Neural progenitor cell (in vitro differentiated cells): ENCODE data around the gene ATF3. TPM values are rescaled to one million over a fixed set of nuclear protein-coding genes. Genes with fewer than 3 reads are reported as not detected.

Experiments
- DNase-seq: peaks from one replicate; pipeline ENCODE4 v3.0.0-alpha.2; 2016; ENCODE audit warnings: low spot score
- H2AFZ ChIP-seq: fragments of 200-600 bp; sonication (generic); replicated peaks from 2 replicates; pipeline ENCODE4 v1.6.1; 2016; ENCODE audit warnings: antibody characterized with exemption
- H3F3A ChIP-seq: fragments of 200-600 bp; sonication (generic); 2 replicates; pipeline ENCODE4 v1.6.1; 2016; ENCODE audit warnings: antibody characterized with exemption, low read depth
- H3K27ac ChIP-seq: fragments of 200-600 bp; sonication (generic); 2 replicates; pipeline ENCODE4 v1.5.1; 2016; ENCODE audit warnings: mild to moderate bottlenecking
- H3K27me3 ChIP-seq: fragments of 200-600 bp; sonication (generic); 2 replicates; pipeline ENCODE4 v1.6.1; 2016; ENCODE audit warnings: mild to moderate bottlenecking, moderate library complexity
- H3K36me3 ChIP-seq: fragments of 200-600 bp; sonication (generic); 2 replicates; pipeline ENCODE4 v1.5.1; 2016
- H3K4me1 ChIP-seq: fragments of 200-600 bp; sonication (generic); 2 replicates; pipeline ENCODE4 v1.6.1; 2016; ENCODE audit warnings: mixed run types
- H3K4me2 ChIP-seq: fragments of 200-600 bp; sonication (generic); 2 replicates; pipeline ENCODE4 v1.6.1; 2016
- H3K4me3 ChIP-seq: fragments of 200-600 bp; sonication (generic); 2 replicates; pipeline ENCODE4 v1.5.1; 2016
- H3K79me2 ChIP-seq: fragments of 200-600 bp; sonication (generic); 2 replicates; pipeline ENCODE4 v1.6.1; 2016; ENCODE audit warnings: low read depth
- H3K9ac ChIP-seq: fragments of 200-600 bp; sonication (generic); 2 replicates; pipeline ENCODE4 v1.6.1; 2016
- H3K9me3 ChIP-seq: fragments of 200-600 bp; sonication (generic); 2 replicates; pipeline ENCODE4 v1.5.1; 2016; ENCODE audit warnings: low read depth
- H4K20me1 ChIP-seq: fragments of 200-600 bp; sonication (generic); 2 replicates; pipeline ENCODE4 v1.6.1; 2016; ENCODE audit warnings: low read depth
- H3K27ac Mint-ChIP-seq: 3 replicates; pipeline ENCODE4 v1.8.0; 2021; ENCODE audit warnings: mixed read lengths
- H3K27me3 Mint-ChIP-seq: 2 replicates; pipeline ENCODE4 v1.8.0; 2022; ENCODE audit warnings: low read depth, mild to moderate bottlenecking, inconsistent platforms, moderate library complexity, mixed read lengths; ENCODE audit not compliant: insufficient read depth
- H3K36me3 Mint-ChIP-seq: 3 replicates; pipeline ENCODE4 v1.8.0; 2021; ENCODE audit warnings: mixed read lengths
- H3K4me1 Mint-ChIP-seq: 3 replicates; pipeline ENCODE4 v1.8.0; 2021; ENCODE audit warnings: mixed read lengths
- H3K4me3 Mint-ChIP-seq: 3 replicates; pipeline ENCODE4 v1.8.0; 2021; ENCODE audit warnings: mild to moderate bottlenecking, moderate library complexity, mixed read lengths
- H3K9me3 Mint-ChIP-seq: 3 replicates; pipeline ENCODE4 v1.8.0; 2020; ENCODE audit warnings: mixed read lengths
- CTCF ChIP-seq: fragments of 200-600 bp; sonication (generic); IDR thresholded peaks from 2 replicates; pipeline ENCODE4 v1.5.1; 2017; ENCODE audit warnings: antibody characterized with exemption, mild to moderate bottlenecking
- EZH2 ChIP-seq: fragments of 200-600 bp; sonication (generic); IDR thresholded peaks from 2 replicates; pipeline ENCODE4 v1.6.1; 2017; ENCODE audit warnings: antibody characterized with exemption, mild to moderate bottlenecking, moderate library complexity
- EZH2phosphoT487 ChIP-seq: fragments of 200-600 bp; sonication (generic); IDR thresholded peaks from 2 replicates; pipeline ENCODE4 v1.6.1; 2017; ENCODE audit warnings: antibody characterized with exemption
- total RNA-seq: library from RNA; depleted of rRNA; stranded (reverse); fragments of >200 nt; gene quantifications from 2 replicates; pipeline ENCODE4 v1.2.3, GENCODE V29; 2015; ENCODE audit warnings: low replicate concordance

Gene ATF3
- total RNA-seq, 1 donor from 2014 or later = 7.8 TPM

GRCh38 chr1:212624976-212625501 is 16.5 kb downstream of the ATF3 start:
- Histone ChIP-seq H3K79me2 (no peaks in the 10 kb centered on the region), H3K4me2 (no peak overlapping the region), H3K4me3 (no peak overlapping the region), H3K9me3 (no peaks in the 10 kb centered on the region), H3K4me1 (peaks cover 17% of the 10 kb centered on the region), H3K27me3 (no peaks in the 10 kb centered on the region), H4K20me1 (no peaks in the 10 kb centered on the region), H3F3A (peaks cover 7% of the 10 kb centered on the region), H3K9ac (no peak overlapping the region), H3K36me3 (no peaks in the 10 kb centered on the region), H2AFZ (no peak overlapping the region), H3K27ac (no peak overlapping the region)
- peaks cover 10% of the 10 kb centered on the region for H3K27me3 Mint-ChIP-seq
- peaks cover 3% of the 10 kb centered on the region for H3K9me3 Mint-ChIP-seq
- no peak overlapping the region for H3K27ac Mint-ChIP-seq
- no peak for TF ChIP-seq CTCF
- TF ChIP-seq EZH2phosphoT487 = no peak
- no peak for TF ChIP-seq EZH2
- peaks cover 16% of the 10 kb centered on the region for H3K36me3 Mint-ChIP-seq
- no peak for DNase-seq
- H3K4me3 Mint-ChIP-seq = no peak overlapping the region
- peaks cover 20% of the 10 kb centered on the region for H3K4me1 Mint-ChIP-seq

- Mint-ChIP-seq H3K4me1 (peaks cover 15% of the 10 kb centered on the region), H3K4me3 (no peak overlapping the region), H3K36me3 (peaks cover 10% of the 10 kb centered on the region), H3K9me3 (peaks cover 3% of the 10 kb centered on the region), H3K27me3 (peaks cover 10% of the 10 kb centered on the region), H3K27ac (no peak overlapping the region)
- Histone ChIP-seq H3K9me3 (no peaks in the 10 kb centered on the region), H3K4me1 (peaks cover 22% of the 10 kb centered on the region), H3K36me3 (no peaks in the 10 kb centered on the region), H3K79me2 (no peaks in the 10 kb centered on the region), H3K27ac (no peak overlapping the region), H3F3A (peaks cover 7% of the 10 kb centered on the region), H3K27me3 (no peaks in the 10 kb centered on the region), H3K4me3 (no peak overlapping the region), H2AFZ (no peak overlapping the region), H3K9ac (no peak overlapping the region), H3K4me2 (no peak overlapping the region), H4K20me1 (no peaks in the 10 kb centered on the region)
- TF ChIP-seq CTCF = no peak
- TF ChIP-seq EZH2 = no peak
- TF ChIP-seq EZH2phosphoT487 = no peak
- DNase-seq = no peak
Measured at GRCh38 chr1:212625781-212626450, 17.4 kb downstream of the ATF3 start.

GRCh38 chr1:212628046-212628445 is 19.5 kb downstream of the ATF3 start:
- Histone ChIP-seq H2AFZ (no peak overlapping the region), H3F3A (no peaks in the 10 kb centered on the region), H3K9me3 (no peaks in the 10 kb centered on the region), H3K79me2 (no peaks in the 10 kb centered on the region), H3K9ac (no peak overlapping the region), H3K27ac (no peak overlapping the region), H3K36me3 (no peaks in the 10 kb centered on the region), H3K4me1 (peaks cover 8% of the 10 kb centered on the region), H4K20me1 (no peaks in the 10 kb centered on the region), H3K4me3 (no peak overlapping the region), H3K4me2 (no peak overlapping the region), H3K27me3 (no peaks in the 10 kb centered on the region)
- H3K36me3 Mint-ChIP-seq = peaks cover 2% of the 10 kb centered on the region
- no peak for DNase-seq
- peaks cover 3% of the 10 kb centered on the region for H3K9me3 Mint-ChIP-seq
- H3K27ac Mint-ChIP-seq = no peak overlapping the region
- H3K4me1 Mint-ChIP-seq = peaks cover 4% of the 10 kb centered on the region
- no peak for TF ChIP-seq EZH2
- TF ChIP-seq CTCF = no peak
- TF ChIP-seq EZH2phosphoT487 = no peak
- H3K4me3 Mint-ChIP-seq = no peak overlapping the region
- peaks cover 15% of the 10 kb centered on the region for H3K27me3 Mint-ChIP-seq
